WI38 (cell line): ENCODE results near the gene PIK3C2G.

Experiments
- H3K4me3 ChIP-seq: 2 replicates; pipeline ENCODE4 v1.5.1; 2011; ENCODE audit warnings: low read depth, mild to moderate bottlenecking, control low read depth, low read length
- CTCF ChIP-seq: IDR thresholded peaks from 2 replicates; pipeline ENCODE4 v1.5.1; 2012; ENCODE audit warnings: low read depth, mild to moderate bottlenecking, control low read depth, low read length

The PIK3C2G gene

GRCh38 chr12:18580706-18581105 is 319.4 kb downstream of the PIK3C2G start:
- no peak for TF ChIP-seq CTCF
- no peak overlapping the region for H3K4me3 ChIP-seq

- TF ChIP-seq CTCF = no peak
- H3K4me3 ChIP-seq = no peak overlapping the region
These were observed 320.1 kb downstream of the PIK3C2G start for GRCh38 chr12:18581232-18581962.

- H3K4me3 ChIP-seq = no peak overlapping the region
- no peak for TF ChIP-seq CTCF
These were observed 322.3 kb downstream of the PIK3C2G start for GRCh38 chr12:18583655-18584054.

- no peak for TF ChIP-seq CTCF
- no peak overlapping the region for H3K4me3 ChIP-seq
These were observed 325.3 kb downstream of the PIK3C2G start for GRCh38 chr12:18586581-18586980.

GRCh38 chr12:18589316-18589715 is 328.0 kb downstream of the PIK3C2G start:
- TF ChIP-seq CTCF = no peak
- H3K4me3 ChIP-seq = no peak overlapping the region

- no peak for TF ChIP-seq CTCF
These were observed 330.2 kb downstream of the PIK3C2G start for GRCh38 chr12:18591473-18591872.

GRCh38 chr12:18595412-18595811 is 334.1 kb downstream of the PIK3C2G start:
- no peak for TF ChIP-seq CTCF
- H3K4me3 ChIP-seq = no peak overlapping the region

More at GRCh38 chr12:18591473-18591872, 330.2 kb downstream of the PIK3C2G start:
- no peak overlapping the region for H3K4me3 ChIP-seq
